GM12878 (cell line): ENCODE results near the gene MLXIPL. TPM values are rescaled to one million over a fixed set of nuclear protein-coding genes. Genes with fewer than 3 reads are reported as not detected.

ENCODE experiments used
- ATAC-seq: fragments of 200-7000 bp; cut with Tn5 transposase; 3 replicates; pipeline ENCODE4 v1.9.1; 2020; ENCODE audit warnings: mild to moderate bottlenecking, moderate library complexity
- BruUV-seq: library from RNA; stranded (reverse); fragments of 400-500 nt; replicated peaks from 2 replicates; lab custom pipeline; 2021; lab: Mats Ljungman, UMichigan
- CTCF ChIA-PET: fragments of 300-600 bp; sonication (Branson Sonifier 250); formaldehyde crosslinking; extraction: SDS; loops from one replicate; lab custom pipeline; 2021; ENCODE audit warnings: inconsistent platforms; lab: Yijun Ruan, JAX
- POLR2A ChIA-PET: fragments of 350-600 bp; formaldehyde crosslinking; extraction: SDS; loops from one replicate; lab custom pipeline; 2021; ENCODE audit warnings: inconsistent platforms; lab: Charles Lee
- RAD21 ChIA-PET: fragments of 300-600 bp; sonication (Branson Sonifier 250); formaldehyde crosslinking; loops from one replicate; lab custom pipeline; 2023; ENCODE audit warnings: antibody characterized with exemption; ENCODE audit not compliant: unreplicated experiment; lab: Charles Lee
- SMC1A ChIA-PET: fragments of 300-600 bp; sonication (Branson Sonifier 250); formaldehyde crosslinking; loops from one replicate; lab custom pipeline; 2023; ENCODE audit not compliant: unreplicated experiment, uncharacterized antibody; lab: Charles Lee
- DNase-seq: peaks from one replicate; pipeline ENCODE4 v3.0.0-alpha.2; 2011; ENCODE audit warnings: low read depth, low spot score
- FAIRE-seq: peaks from 3 replicates; lab custom pipeline; 2011; peaks lifted over from hg19 to GRCh38; lab: Jason Lieb, UNC
- H2AFZ ChIP-seq: 2 replicates; pipeline ENCODE4 v1.6.0; 2011; ENCODE audit warnings: low read depth, low read length, control low read depth; ENCODE audit not compliant: control insufficient read depth
- H3K27ac ChIP-seq: 2 replicates; pipeline ENCODE4 v1.5.1; 2011; ENCODE audit warnings: control low read depth; ENCODE audit not compliant: control insufficient read depth, insufficient read depth
- H3K27me3 ChIP-seq, 2 experiments: replicated peaks in 1 of 2; 2 replicates each; pipeline versions ENCODE4 v1.6.0 to v1.6.1; 2011; ENCODE audit warnings: low read length in 1 of 2; ENCODE audit not compliant: control insufficient read depth in 2 of 2, insufficient read depth in 2 of 2
- H3K36me3 ChIP-seq, 2 experiments: 2 replicates each; pipeline ENCODE4 v1.5.1; 2011; ENCODE audit warnings: low read length in 1 of 2; ENCODE audit not compliant: control insufficient read depth in 2 of 2, insufficient read depth in 2 of 2
- H3K4me1 ChIP-seq: 2 replicates; pipeline ENCODE4 v1.6.1; 2011; ENCODE audit warnings: mild to moderate bottlenecking, low read length, moderate library complexity, mixed read lengths; ENCODE audit not compliant: control insufficient read depth, insufficient read depth
- H3K4me2 ChIP-seq: 2 replicates; pipeline ENCODE4 v1.6.0; 2011; ENCODE audit warnings: control low read depth; ENCODE audit not compliant: control insufficient read depth, insufficient read depth
- H3K4me3 ChIP-seq: fragments of 200-600 bp; sonication (generic); 2 replicates; pipeline ENCODE4 v1.5.1; 2016
- H3K79me2 ChIP-seq: 2 replicates; pipeline ENCODE4 v1.6.0; 2011; ENCODE audit warnings: low read length; ENCODE audit not compliant: control insufficient read depth, insufficient read depth
- H3K9ac ChIP-seq: 2 replicates; pipeline ENCODE4 v1.8.0; 2011; ENCODE audit warnings: low read length, control low read depth, mixed read lengths; ENCODE audit not compliant: control insufficient read depth, insufficient read depth
- H3K9me3 ChIP-seq: replicated peaks from 3 replicates; pipeline ENCODE4 v1.5.1; 2011; ENCODE audit warnings: mild to moderate bottlenecking, low read length; ENCODE audit not compliant: control insufficient read depth, insufficient read depth
- H4K20me1 ChIP-seq: 2 replicates; pipeline ENCODE4 v1.6.0; 2011; ENCODE audit not compliant: control insufficient read depth, insufficient read depth
- GABPA ChIP-seq: IDR thresholded peaks from 2 replicates; pipeline ENCODE4 v1.6.1; 2014; ENCODE audit warnings: antibody characterized with exemption, low read depth, mild to moderate bottlenecking, inconsistent platforms
- JUNB ChIP-seq: IDR thresholded peaks from 2 replicates; pipeline ENCODE4 v1.6.1; 2016; ENCODE audit warnings: antibody characterized with exemption, mild to moderate bottlenecking
- MEF2B ChIP-seq: fragments of 450-650 bp; IDR thresholded peaks from 2 replicates; pipeline ENCODE4 v1.6.1; 2018; ENCODE audit warnings: mild to moderate bottlenecking, moderate library complexity; ENCODE audit not compliant: partially characterized antibody, poor library complexity, severe bottlenecking
- NFYA ChIP-seq: IDR thresholded peaks from 2 replicates; pipeline ENCODE4 v1.6.1; 2011; ENCODE audit warnings: low read depth, mild to moderate bottlenecking, low read length, improper control_type of control experiment, borderline replicate concordance
- SIN3A ChIP-seq: IDR thresholded peaks from 2 replicates; pipeline ENCODE4 v1.6.1; 2012; ENCODE audit warnings: low read depth, low read length, improper control_type of control experiment
- ZNF384 ChIP-seq: IDR thresholded peaks from 2 replicates; pipeline ENCODE4 v1.6.1; 2012; ENCODE audit warnings: low read depth, mild to moderate bottlenecking, low read length, improper control_type of control experiment, borderline replicate concordance
- WGBS: methylation state at CpG from one replicate; pipeline ENCODE4 v1.1.6; 2016; ENCODE audit warnings: low lambda C conversion rate; ENCODE audit not compliant: insufficient replicate concordance, insufficient coverage; ENCODE audit errors: missing lambda C conversion rate; 5-methylcytosine and 5-hydroxymethylcytosine counted together
- in situ Hi-C: fragments of 300-500 bp; cut with MboI; formaldehyde crosslinking; loops from 9 replicates; pipeline ENCODE4 v1.14.3; 2018; ENCODE audit warnings: mixed read lengths
- intact Hi-C: fragments of 100-400 bp; cut with micrococcal nuclease; formaldehyde crosslinking; loops from one replicate; pipeline ENCODE4 v1.14.2; 2022; ENCODE audit not compliant: unreplicated experiment
- polyA plus RNA-seq, 11 experiments: library from polyadenylated mRNA; depleted of rRNA in 4 of 11; unstranded in 6 of 11; stranded (reverse) in 5 of 11; fragments of >200 nt; fragmentation: Nextera tagmentation in 4 of 11; fragmentation: Illumina TruSeq in 1 of 11; extraction: Ambion mirVana in 4 of 11; extraction: Trizol in 1 of 11; gene quantifications; 1 replicate in 1 of 11; 2 replicates in 10 of 11; pipeline versions ENCODE4 v1.2.1 to v1.2.3, GENCODE V29; 2011 to 2016; ENCODE audit warnings: inconsistent platforms in 2 of 11, missing spikeins in 2 of 11, low read depth in 1 of 11
- total RNA-seq, 4 experiments: library from RNA; depleted of rRNA in 3 of 4; stranded (reverse); fragments of >200 nt in 3 of 4; fragmentation: Illumina TruSeq in 1 of 4; extraction: Trizol in 1 of 4; gene quantifications; 2 replicates each; pipeline versions ENCODE4 v1.2.1 to v1.2.3, GENCODE V29; 2013 to 2021
- TF ChIP-seq, protein P1 (sequence below): IDR thresholded peaks from 2 replicates; pipeline ENCODE4 v1.6.1; 2012; ENCODE audit warnings: low read depth, low read length, improper control_type of control experiment
- TF ChIP-seq, protein P2 (sequence below): fragments of 450-650 bp; IDR thresholded peaks from 2 replicates; pipeline ENCODE4 v1.6.1; 2017; ENCODE audit warnings: antibody characterized with exemption, mild to moderate bottlenecking, moderate library complexity
- TF ChIP-seq, protein P3 (sequence below): fragments of 450-650 bp; IDR thresholded peaks from 2 replicates; pipeline ENCODE4 v1.6.1; 2018; ENCODE audit warnings: borderline replicate concordance, mild to moderate bottlenecking; ENCODE audit not compliant: partially characterized antibody
- TF ChIP-seq, protein P4 (sequence below): fragments of 450-650 bp; formaldehyde crosslinking; IDR thresholded peaks from 2 replicates; pipeline ENCODE4 v1.5.0; 2022; ENCODE audit warnings: mild to moderate bottlenecking, missing genetic modification characterization
- TF ChIP-seq, protein P5 (sequence below): IDR thresholded peaks from 2 replicates; pipeline ENCODE4 v1.6.1; 2011; ENCODE audit warnings: low read depth, mild to moderate bottlenecking, low read length, moderate library complexity, borderline replicate concordance; ENCODE audit errors: extremely low read depth

The MLXIPL gene
- total and polyA plus RNA-seq, 10 of the 15 experiments (the other 5 are each of a cell fraction or from before 2014, with no cell fraction given): 0.21 TPM; not detected in 9

DNA sequence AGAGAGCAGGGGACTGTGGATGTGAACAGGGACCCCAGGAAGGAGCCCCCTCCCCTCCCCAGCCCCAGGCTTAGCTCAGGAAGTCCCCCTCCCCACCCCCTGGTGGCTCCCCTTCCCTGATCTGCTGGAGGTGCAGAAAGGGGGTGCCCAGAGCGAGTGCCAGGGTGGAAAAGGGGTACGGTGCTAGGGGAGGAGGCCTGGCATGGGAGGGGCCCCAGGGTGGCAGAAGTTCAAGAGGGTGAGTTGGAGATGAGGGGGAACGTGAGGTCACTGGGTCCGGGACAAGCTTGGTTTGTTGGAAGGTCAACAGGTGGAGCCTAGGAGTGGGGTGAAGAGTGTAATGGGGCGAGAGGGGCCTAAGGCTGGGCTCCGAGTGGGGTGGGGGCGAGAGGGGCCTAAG lies 24.4 kb downstream of the MLXIPL start:
- Histone ChIP-seq H3K36me3 (no peaks in the 10 kb centered on the region), H3K79me2 (no peaks in the 10 kb centered on the region), H3K9ac (no peak overlapping the region), H3K4me2 (no peak overlapping the region), H3K27me3 (no peaks in the 10 kb centered on the region), H2AFZ (no peak overlapping the region), H4K20me1 (no peaks in the 10 kb centered on the region), H3K9me3 (no peaks in the 10 kb centered on the region), H3K4me3 (no peak overlapping the region), H3K27ac (no peak overlapping the region), H3K4me1 (no peaks in the 10 kb centered on the region)
- POLR2A ChIA-PET: no interaction called here
- in situ Hi-C loops: no loop called here
- DNase-seq: no peak
- CTCF ChIA-PET: interaction anchor here (1.0 kb wide), 1 partner anchor 14 kb away, joined by 3 read pairs; no protein-coding TSS in a partner anchor
- no peak for ATAC-seq
- FAIRE-seq: no peak
- RAD21 ChIA-PET: no interaction called here
- intact Hi-C loops: no loop called here
- WGBS: 40% methylated on average over 4 of the region's 7 CpGs
- BruUV-seq: no TSS peak
- SMC1A ChIA-PET: interaction anchor here (1.1 kb wide), 1 partner anchor 13 kb away, joined by 3 read pairs; no protein-coding TSS in a partner anchor
- TF ChIP-seq ZNF384 (no peak), MEF2B (no peak), JUNB (no peak), NFYA (no peak), GABPA (no peak), SIN3A (no peak)
- TF ChIP-seq, protein P1, sequence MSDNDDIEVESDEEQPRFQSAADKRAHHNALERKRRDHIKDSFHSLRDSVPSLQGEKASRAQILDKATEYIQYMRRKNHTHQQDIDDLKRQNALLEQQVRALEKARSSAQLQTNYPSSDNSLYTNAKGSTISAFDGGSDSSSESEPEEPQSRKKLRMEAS: no peak
- TF ChIP-seq, protein P2, sequence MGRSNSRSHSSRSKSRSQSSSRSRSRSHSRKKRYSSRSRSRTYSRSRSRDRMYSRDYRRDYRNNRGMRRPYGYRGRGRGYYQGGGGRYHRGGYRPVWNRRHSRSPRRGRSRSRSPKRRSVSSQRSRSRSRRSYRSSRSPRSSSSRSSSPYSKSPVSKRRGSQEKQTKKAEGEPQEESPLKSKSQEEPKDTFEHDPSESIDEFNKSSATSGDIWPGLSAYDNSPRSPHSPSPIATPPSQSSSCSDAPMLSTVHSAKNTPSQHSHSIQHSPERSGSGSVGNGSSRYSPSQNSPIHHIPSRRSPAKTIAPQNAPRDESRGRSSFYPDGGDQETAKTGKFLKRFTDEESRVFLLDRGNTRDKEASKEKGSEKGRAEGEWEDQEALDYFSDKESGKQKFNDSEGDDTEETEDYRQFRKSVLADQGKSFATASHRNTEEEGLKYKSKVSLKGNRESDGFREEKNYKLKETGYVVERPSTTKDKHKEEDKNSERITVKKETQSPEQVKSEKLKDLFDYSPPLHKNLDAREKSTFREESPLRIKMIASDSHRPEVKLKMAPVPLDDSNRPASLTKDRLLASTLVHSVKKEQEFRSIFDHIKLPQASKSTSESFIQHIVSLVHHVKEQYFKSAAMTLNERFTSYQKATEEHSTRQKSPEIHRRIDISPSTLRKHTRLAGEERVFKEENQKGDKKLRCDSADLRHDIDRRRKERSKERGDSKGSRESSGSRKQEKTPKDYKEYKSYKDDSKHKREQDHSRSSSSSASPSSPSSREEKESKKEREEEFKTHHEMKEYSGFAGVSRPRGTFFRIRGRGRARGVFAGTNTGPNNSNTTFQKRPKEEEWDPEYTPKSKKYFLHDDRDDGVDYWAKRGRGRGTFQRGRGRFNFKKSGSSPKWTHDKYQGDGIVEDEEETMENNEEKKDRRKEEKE: no peak
- TF ChIP-seq, protein P3, sequence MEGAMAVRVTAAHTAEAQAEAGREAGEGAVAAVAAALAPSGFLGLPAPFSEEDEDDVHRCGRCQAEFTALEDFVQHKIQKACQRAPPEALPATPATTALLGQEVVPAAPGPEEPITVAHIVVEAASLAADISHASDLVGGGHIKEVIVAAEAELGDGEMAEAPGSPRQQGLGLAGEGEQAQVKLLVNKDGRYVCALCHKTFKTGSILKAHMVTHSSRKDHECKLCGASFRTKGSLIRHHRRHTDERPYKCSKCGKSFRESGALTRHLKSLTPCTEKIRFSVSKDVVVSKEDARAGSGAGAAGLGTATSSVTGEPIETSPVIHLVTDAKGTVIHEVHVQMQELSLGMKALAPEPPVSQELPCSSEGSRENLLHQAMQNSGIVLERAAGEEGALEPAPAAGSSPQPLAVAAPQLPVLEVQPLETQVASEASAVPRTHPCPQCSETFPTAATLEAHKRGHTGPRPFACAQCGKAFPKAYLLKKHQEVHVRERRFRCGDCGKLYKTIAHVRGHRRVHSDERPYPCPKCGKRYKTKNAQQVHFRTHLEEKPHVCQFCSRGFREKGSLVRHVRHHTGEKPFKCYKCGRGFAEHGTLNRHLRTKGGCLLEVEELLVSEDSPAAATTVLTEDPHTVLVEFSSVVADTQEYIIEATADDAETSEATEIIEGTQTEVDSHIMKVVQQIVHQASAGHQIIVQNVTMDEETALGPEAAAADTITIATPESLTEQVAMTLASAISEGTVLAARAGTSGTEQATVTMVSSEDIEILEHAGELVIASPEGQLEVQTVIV: no peak
- TF ChIP-seq, protein P4, sequence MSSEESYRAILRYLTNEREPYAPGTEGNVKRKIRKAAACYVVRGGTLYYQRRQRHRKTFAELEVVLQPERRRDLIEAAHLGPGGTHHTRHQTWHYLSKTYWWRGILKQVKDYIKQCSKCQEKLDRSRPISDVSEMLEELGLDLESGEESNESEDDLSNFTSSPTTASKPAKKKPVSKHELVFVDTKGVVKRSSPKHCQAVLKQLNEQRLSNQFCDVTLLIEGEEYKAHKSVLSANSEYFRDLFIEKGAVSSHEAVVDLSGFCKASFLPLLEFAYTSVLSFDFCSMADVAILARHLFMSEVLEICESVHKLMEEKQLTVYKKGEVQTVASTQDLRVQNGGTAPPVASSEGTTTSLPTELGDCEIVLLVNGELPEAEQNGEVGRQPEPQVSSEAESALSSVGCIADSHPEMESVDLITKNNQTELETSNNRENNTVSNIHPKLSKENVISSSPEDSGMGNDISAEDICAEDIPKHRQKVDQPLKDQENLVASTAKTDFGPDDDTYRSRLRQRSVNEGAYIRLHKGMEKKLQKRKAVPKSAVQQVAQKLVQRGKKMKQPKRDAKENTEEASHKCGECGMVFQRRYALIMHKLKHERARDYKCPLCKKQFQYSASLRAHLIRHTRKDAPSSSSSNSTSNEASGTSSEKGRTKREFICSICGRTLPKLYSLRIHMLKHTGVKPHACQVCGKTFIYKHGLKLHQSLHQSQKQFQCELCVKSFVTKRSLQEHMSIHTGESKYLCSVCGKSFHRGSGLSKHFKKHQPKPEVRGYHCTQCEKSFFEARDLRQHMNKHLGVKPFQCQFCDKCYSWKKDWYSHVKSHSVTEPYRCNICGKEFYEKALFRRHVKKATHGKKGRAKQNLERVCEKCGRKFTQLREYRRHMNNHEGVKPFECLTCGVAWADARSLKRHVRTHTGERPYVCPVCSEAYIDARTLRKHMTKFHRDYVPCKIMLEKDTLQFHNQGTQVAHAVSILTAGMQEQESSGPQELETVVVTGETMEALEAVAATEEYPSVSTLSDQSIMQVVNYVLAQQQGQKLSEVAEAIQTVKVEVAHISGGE (CRISPR knock-in tag): no peak
- TF ChIP-seq, protein P5, sequence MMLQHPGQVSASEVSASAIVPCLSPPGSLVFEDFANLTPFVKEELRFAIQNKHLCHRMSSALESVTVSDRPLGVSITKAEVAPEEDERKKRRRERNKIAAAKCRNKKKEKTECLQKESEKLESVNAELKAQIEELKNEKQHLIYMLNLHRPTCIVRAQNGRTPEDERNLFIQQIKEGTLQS: no peak
